Activated CD4-positive, alpha-beta T cell treated with anti-CD3 and anti-CD28 coated beads for 36 hours (primary cell): ENCODE data around the gene FBXO31. TPM values are rescaled to one million over a fixed set of nuclear protein-coding genes. Genes with fewer than 3 reads are reported as not detected.

Experiments used
- ATAC-seq: fragments of 200-7000 bp; cut with Tn5 transposase; one replicate; pipeline ENCODE4 v1.10.0; 2021; ENCODE audit warnings: mild to moderate bottlenecking, moderate library complexity
- CTCF ChIA-PET: fragments of 350-600 bp; sonication (Branson Sonifier 250); formaldehyde crosslinking; loops from one replicate; lab custom pipeline; 2021; ENCODE audit warnings: antibody characterized with exemption; lab: Charles Lee
- POLR2A ChIA-PET: fragments of 350-600 bp; sonication (Branson Sonifier 250); formaldehyde crosslinking; loops from one replicate; lab custom pipeline; 2021; ENCODE audit warnings: antibody characterized with exemption, inconsistent platforms; lab: Charles Lee
- DNase-seq: peaks from one replicate; pipeline ENCODE4 v3.0.0-alpha.2; 2020
- H3K27ac Mint-ChIP-seq: one replicate; pipeline ENCODE4 v1.8.0; 2021; ENCODE audit warnings: mixed read lengths
- H3K27me3 Mint-ChIP-seq: one replicate; pipeline ENCODE4 v1.8.0; 2021; ENCODE audit warnings: mixed read lengths
- H3K36me3 Mint-ChIP-seq: one replicate; pipeline ENCODE4 v1.8.0; 2021; ENCODE audit warnings: low read depth, mixed read lengths
- H3K4me1 Mint-ChIP-seq: one replicate; pipeline ENCODE4 v1.8.0; 2021; ENCODE audit warnings: mixed read lengths
- H3K4me3 Mint-ChIP-seq: one replicate; pipeline ENCODE4 v1.8.0; 2021; ENCODE audit warnings: mild to moderate bottlenecking, moderate library complexity, mixed read lengths
- H3K9me3 Mint-ChIP-seq: one replicate; pipeline ENCODE4 v1.8.0; 2021; ENCODE audit warnings: low read depth, mixed read lengths
- intact Hi-C, 2 experiments: fragments of 100-400 bp; cut with DNase I in 1 of 2; cut with micrococcal nuclease in 1 of 2; formaldehyde crosslinking; loops; one replicate each; pipeline versions ENCODE4 v1.14.2 to v1.15.1; 2022 to 2024; cut with DNase I, micrococcal nuclease
- total RNA-seq, 2 experiments: library from RNA; stranded (reverse); gene quantifications; one replicate each; pipeline ENCODE4 v1.2.3, GENCODE V29; 2021

Gene FBXO31
- total RNA-seq, 2 experiments from 2014 or later = 26.8 to 33.0 TPM

- no peak overlapping the region for H3K4me3 Mint-ChIP-seq
- ATAC-seq (no peak), DNase-seq (no peak)
- no peak overlapping the region for H3K27ac Mint-ChIP-seq
- ChIA-PET POLR2A (no interaction called here), CTCF (no interaction called here)
- peaks cover 20% of the 10 kb centered on the region for H3K4me1 Mint-ChIP-seq
- intact Hi-C loops = no loop called here
- H3K9me3 Mint-ChIP-seq = no peaks in the 10 kb centered on the region
- no peaks in the 10 kb centered on the region for H3K27me3 Mint-ChIP-seq
- peaks cover 32% of the 10 kb centered on the region for H3K36me3 Mint-ChIP-seq
Measured at GRCh38 chr16:87360862-87361610, 22.5 kb downstream of the FBXO31 start.

- no peak for ATAC-seq
- Mint-ChIP-seq H3K27ac (no peak overlapping the region), H3K4me3 (no peak overlapping the region), H3K9me3 (no peaks in the 10 kb centered on the region), H3K4me1 (peaks cover 6% of the 10 kb centered on the region), H3K36me3 (peaks cover 28% of the 10 kb centered on the region), H3K27me3 (no peaks in the 10 kb centered on the region)
- DNase-seq = no peak
- ChIA-PET POLR2A (no interaction called here), CTCF (no interaction called here)
- intact Hi-C loops = no loop called here
Measured at GRCh38 chr16:87359121-87359520, 24.5 kb downstream of the FBXO31 start.

- Mint-ChIP-seq H3K27ac (no peak overlapping the region), H3K4me3 (no peak overlapping the region), H3K36me3 (peaks cover 28% of the 10 kb centered on the region), H3K27me3 (no peaks in the 10 kb centered on the region), H3K4me1 (peaks cover 6% of the 10 kb centered on the region), H3K9me3 (no peaks in the 10 kb centered on the region)
- intact Hi-C loops = no loop called here
- DNase-seq (no peak), ATAC-seq (no peak)
- CTCF ChIA-PET = no interaction called here
- POLR2A ChIA-PET = no interaction called here
Measured at GRCh38 chr16:87358696-87359095, 24.9 kb downstream of the FBXO31 start.

GRCh38 chr16:87358250-87358649 is 25.3 kb downstream of the FBXO31 start:
- CTCF ChIA-PET = no interaction called here
- H3K4me3 Mint-ChIP-seq = no peak overlapping the region
- H3K27ac Mint-ChIP-seq = no peak overlapping the region
- no peaks in the 10 kb centered on the region for H3K9me3 Mint-ChIP-seq
- peaks cover 25% of the 10 kb centered on the region for H3K36me3 Mint-ChIP-seq
- DNase-seq (no peak), ATAC-seq (no peak)
- H3K27me3 Mint-ChIP-seq = no peaks in the 10 kb centered on the region
- POLR2A ChIA-PET = no interaction called here
- peaks cover 4% of the 10 kb centered on the region for H3K4me1 Mint-ChIP-seq
- intact Hi-C loops = no loop called here

DNA sequence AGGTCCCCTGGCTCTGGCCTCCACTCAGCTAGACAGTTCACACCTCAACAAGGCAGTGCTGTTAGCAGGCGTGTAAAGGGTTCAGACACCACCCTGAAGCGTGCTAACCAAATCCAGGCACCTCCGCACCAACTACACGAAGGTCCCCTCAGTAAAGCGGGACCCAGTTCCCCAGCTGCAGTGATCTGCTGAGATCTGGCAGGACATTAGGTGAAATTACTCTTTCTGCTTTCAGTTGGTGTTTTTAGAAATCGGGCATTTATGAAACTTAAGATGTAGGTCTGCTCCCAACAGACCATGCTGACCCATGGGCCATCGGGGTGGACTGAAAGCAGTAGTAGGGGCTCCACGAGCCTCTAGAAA is 27.1 kb downstream of the FBXO31 start:
- ChIA-PET CTCF (interaction anchor here (0.7 kb wide), 1 partner anchor 30 kb away, joined by 3 read pairs; no protein-coding TSS in a partner anchor), POLR2A (no interaction called here)
- peaks cover 4% of the 10 kb centered on the region for H3K4me1 Mint-ChIP-seq
- no peak overlapping the region for H3K27ac Mint-ChIP-seq
- no peaks in the 10 kb centered on the region for H3K27me3 Mint-ChIP-seq
- intact Hi-C loops = no loop called here
- no peaks in the 10 kb centered on the region for H3K9me3 Mint-ChIP-seq
- H3K36me3 Mint-ChIP-seq = peaks cover 28% of the 10 kb centered on the region
- ATAC-seq (no peak), DNase-seq (no peak)
- H3K4me3 Mint-ChIP-seq = no peak overlapping the region

GRCh38 chr16:87353613-87354012 is 30.0 kb downstream of the FBXO31 start:
- H3K9me3 Mint-ChIP-seq = no peaks in the 10 kb centered on the region
- ChIA-PET POLR2A (no interaction called here), CTCF (no interaction called here)
- intact Hi-C loops = no loop called here
- DNase-seq (no peak), ATAC-seq (no peak)
- H3K4me1 Mint-ChIP-seq = peaks cover 2% of the 10 kb centered on the region
- H3K36me3 Mint-ChIP-seq = peaks cover 19% of the 10 kb centered on the region
- no peak overlapping the region for H3K27ac Mint-ChIP-seq
- no peak overlapping the region for H3K4me3 Mint-ChIP-seq
- no peaks in the 10 kb centered on the region for H3K27me3 Mint-ChIP-seq

DNA sequence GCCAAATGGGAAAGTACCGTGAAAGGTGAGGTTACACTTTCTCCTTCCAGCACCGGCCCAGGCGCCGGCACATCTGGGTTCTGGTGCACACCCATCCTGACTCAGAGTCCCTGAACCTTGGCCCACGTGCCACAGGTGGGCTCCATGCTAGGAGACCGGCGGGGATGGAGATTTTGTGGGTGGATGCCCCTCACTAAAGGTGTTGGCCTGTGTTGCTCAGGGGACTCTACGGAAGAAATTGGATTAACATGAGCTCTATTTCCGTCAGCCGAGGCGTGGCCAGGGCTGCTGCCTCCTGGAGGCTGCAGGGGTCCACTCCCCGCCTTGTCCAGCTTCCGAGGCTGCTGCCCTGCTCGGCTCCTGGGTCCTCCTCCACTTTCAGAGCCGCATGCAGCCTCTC is 30.8 kb downstream of the FBXO31 start:
- ATAC-seq (no peak), DNase-seq (no peak)
- CTCF ChIA-PET = no interaction called here
- Mint-ChIP-seq H3K4me3 (no peak overlapping the region), H3K27me3 (no peaks in the 10 kb centered on the region), H3K4me1 (peaks cover 2% of the 10 kb centered on the region), H3K27ac (no peak overlapping the region), H3K36me3 (peaks cover 14% of the 10 kb centered on the region), H3K9me3 (no peaks in the 10 kb centered on the region)
- intact Hi-C loops = no loop called here
- POLR2A ChIA-PET = no interaction called here

- H3K27ac Mint-ChIP-seq = no peak overlapping the region
- no peaks in the 10 kb centered on the region for H3K27me3 Mint-ChIP-seq
- peaks cover 2% of the 10 kb centered on the region for H3K4me1 Mint-ChIP-seq
Measured at GRCh38 chr16:87351320-87351698, 32.3 kb downstream of the FBXO31 start.

GRCh38 chr16:87350681-87351319 is 32.8 kb downstream of the FBXO31 start:
- Mint-ChIP-seq H3K27me3 (no peaks in the 10 kb centered on the region), H3K36me3 (peaks cover 13% of the 10 kb centered on the region), H3K4me3 (no peak overlapping the region), H3K9me3 (no peaks in the 10 kb centered on the region), H3K4me1 (peaks cover 2% of the 10 kb centered on the region), H3K27ac (no peak overlapping the region)
- ATAC-seq (no peak), DNase-seq (no peak)
- ChIA-PET POLR2A (no interaction called here), CTCF (interaction anchor here (0.6 kb wide), 1 partner anchor 715 kb away, joined by 3 read pairs; no protein-coding TSS in a partner anchor)
- intact Hi-C loops = no loop called here

More at GRCh38 chr16:87351320-87351698, 32.3 kb downstream of the FBXO31 start:
- Mint-ChIP-seq H3K9me3 (no peaks in the 10 kb centered on the region), H3K36me3 (peaks cover 12% of the 10 kb centered on the region), H3K4me3 (no peak overlapping the region)
- ChIA-PET CTCF (no interaction called here), POLR2A (no interaction called here)
- no peak for DNase-seq
- no peak for ATAC-seq
- intact Hi-C loops = no loop called here

DNA sequence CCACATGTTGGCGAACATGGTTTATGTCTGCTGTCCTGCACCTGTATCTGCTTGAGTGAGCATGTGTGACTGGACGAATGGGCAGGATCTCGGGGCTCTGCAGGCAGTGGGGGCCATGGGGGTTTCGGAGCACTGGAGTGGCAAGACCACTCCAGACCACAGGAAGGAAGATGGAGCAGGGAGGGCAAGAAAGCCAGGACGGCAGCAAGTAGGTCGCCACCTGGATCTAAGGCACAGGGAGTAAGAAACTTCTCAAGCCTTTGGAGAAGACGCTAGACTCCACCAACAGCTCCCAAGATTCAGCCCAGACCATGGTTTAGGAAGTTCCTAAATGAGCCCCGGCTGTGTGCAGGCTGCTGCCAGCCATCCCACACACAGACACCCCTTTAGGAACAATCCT is 33.5 kb downstream of the FBXO31 start:
- ATAC-seq = no peak
- H3K36me3 Mint-ChIP-seq = peaks cover 19% of the 10 kb centered on the region
- H3K4me1 Mint-ChIP-seq = peaks cover 8% of the 10 kb centered on the region
- no peak for DNase-seq
- POLR2A ChIA-PET = no interaction called here
- intact Hi-C loops = no loop called here
- no peak overlapping the region for H3K27ac Mint-ChIP-seq
- no peaks in the 10 kb centered on the region for H3K27me3 Mint-ChIP-seq
- H3K4me3 Mint-ChIP-seq = no peak overlapping the region
- CTCF ChIA-PET = interaction anchor here (0.6 to 1.1 kb wide), 2 partner anchors 24 to 716 kb away, joined by 3 read pairs; no protein-coding TSS in a partner anchor
- H3K9me3 Mint-ChIP-seq = no peaks in the 10 kb centered on the region

- DNase-seq (no peak), ATAC-seq (no peak)
- Mint-ChIP-seq H3K27me3 (no peaks in the 10 kb centered on the region), H3K36me3 (peaks cover 19% of the 10 kb centered on the region), H3K4me1 (peaks cover 11% of the 10 kb centered on the region), H3K4me3 (no peak overlapping the region), H3K27ac (peak overlapping the region; percentile 13), H3K9me3 (no peaks in the 10 kb centered on the region)
- POLR2A ChIA-PET = interaction anchor here (0.8 kb wide), 1 partner anchor 32 kb away, joined by 3 read pairs; the partner anchor contains the start of gene C16orf95
- CTCF ChIA-PET = interaction anchor here (1.1 kb wide), 1 partner anchor 23 kb away, joined by 3 read pairs; no protein-coding TSS in a partner anchor
- intact Hi-C loops = loop anchor here in 1 of 2 experiments (5.0 kb wide), 1 partner anchor 34 kb away; the partner anchor contains the start of gene FBXO31
Measured at GRCh38 chr16:87348616-87349157, 34.9 kb downstream of the FBXO31 start.
